ENCODE results near the gene C4orf54. TPM values are rescaled to one million over a fixed set of nuclear protein-coding genes. Genes with fewer than 3 reads are reported as not detected.

The C4orf54 gene
- total and polyA plus RNA-seq, 2 of the 8 experiments (the other 6 are each of a cell fraction or from before 2014, with no cell fraction given): not detected

GRCh38 chr4:99664716-99665115, 7.1 kb upstream of the C4orf54 start:
- no peak overlapping the region for H2AK5ac ChIP-seq (ENCODE audit: low read depth, low read length)
- H3K4me3 ChIP-seq (ENCODE audit: extremely low read depth in 1 of 4, insufficient read depth in 2 of 4, low read depth in 3 of 4, low read length in 4 of 4): no peak overlapping the region
- POLR2A ChIA-PET (ENCODE audit: partially characterized antibody): no interaction called here
- H3K23ac ChIP-seq (ENCODE audit: insufficient read length): no peak overlapping the region
- no peak overlapping the region for H3K4me2 ChIP-seq (ENCODE audit: insufficient read depth in 1 of 2, low read depth in 2 of 2, low read length in 2 of 2)
- no peak for FAIRE-seq
- H3K18ac ChIP-seq (ENCODE audit: extremely low read depth, low read length): no peak overlapping the region
- no peak overlapping the region for H3K9ac ChIP-seq (replicated peaks in 1 of 4; ENCODE audit: extremely low read depth in 1 of 4, low read depth in 3 of 4, low read length in 3 of 4)
- no peak overlapping the region for H2AFZ ChIP-seq (ENCODE audit: low read length)
- CTCF ChIA-PET (ENCODE audit: partially characterized antibody): interaction anchor here (0.6 kb wide), 1 partner anchor 147 kb away, joined by 3 read pairs; no protein-coding TSS in a partner anchor
- no peak overlapping the region for H3K27ac ChIP-seq (ENCODE audit: low read depth, low read length)
- no peak overlapping the region for H2BK120ac ChIP-seq (replicated peaks; ENCODE audit: low read depth, low read length)
- H3K79me1 ChIP-seq (ENCODE audit: low read depth, low read length): no peaks in the 10 kb centered on the region
- H3K14ac ChIP-seq (ENCODE audit: insufficient read length): no peak overlapping the region
- H3K27me3 ChIP-seq (replicated peaks in 1 of 4; ENCODE audit: control insufficient read depth in 3 of 4, extremely low read depth in 1 of 4, insufficient read depth in 3 of 4, low read length in 3 of 4): no peaks in the 10 kb centered on the region
- H2BK5ac ChIP-seq (ENCODE audit: low read depth, low read length): no peak overlapping the region
- DNase-seq (ENCODE audit: low read depth in 1 of 2, low spot score in 2 of 2): no peak
- H2BK12ac ChIP-seq (ENCODE audit: low read depth, low read length): no peak overlapping the region
- H3K36me3 ChIP-seq (ENCODE audit: control insufficient read depth in 2 of 4, insufficient read depth in 4 of 4, low read length in 3 of 4): no peaks in the 10 kb centered on the region
- no peaks in the 10 kb centered on the region for H3K79me2 ChIP-seq (ENCODE audit: control insufficient read depth in 1 of 2, insufficient read depth in 2 of 2, low read length in 2 of 2)
- no peak overlapping the region for H4K8ac ChIP-seq (ENCODE audit: extremely low read depth, insufficient read depth, low read length)
- H2BK20ac ChIP-seq (ENCODE audit: low read length): no peak overlapping the region
- H2BK15ac ChIP-seq (ENCODE audit: low read length): no peak overlapping the region
- H3K4me1 ChIP-seq (replicated peaks in 1 of 4; ENCODE audit: control insufficient read depth in 3 of 4, insufficient read depth in 4 of 4, low read length in 3 of 4): 0 out of 7 replicates have a peak, but pooled peaks cover 0 to 2% (median 0%) of the 10 kb centered on the region in 4 experiments
- H3K23me2 ChIP-seq (ENCODE audit: low read depth, low read length): no peaks in the 10 kb centered on the region
- H3K56ac ChIP-seq (replicated peaks; ENCODE audit: insufficient read length, low read depth, low read length): no peak overlapping the region
- H4K5ac ChIP-seq (ENCODE audit: insufficient read length, low read depth, low read length): no peak overlapping the region
- TF ChIP-seq NRF1 (IDR thresholded peaks at IDR 0.05; ENCODE audit: low read depth, low read length) (no peak), MAFK (IDR thresholded peaks at IDR 0.05; ENCODE audit: low read depth, low read length) (no peak), HDAC2 (IDR thresholded peaks at IDR 0.05; ENCODE audit: borderline replicate concordance in 1 of 2, low read depth in 2 of 2, low read length in 2 of 2) (no peak), CREB1 (IDR thresholded peaks at IDR 0.05) (no peak)
- H4K20me1 ChIP-seq (replicated peaks in 1 of 2; ENCODE audit: control insufficient read depth in 1 of 2, insufficient read depth in 2 of 2, low read length in 2 of 2): no peaks in the 10 kb centered on the region
- no peaks in the 10 kb centered on the region for H3K9me3 ChIP-seq (ENCODE audit: insufficient read depth in 2 of 2, low read depth in 1 of 2, low read length in 1 of 2)
- no peak overlapping the region for H4K91ac ChIP-seq (replicated peaks; ENCODE audit: insufficient read length, low read length)
- H3K4ac ChIP-seq (replicated peaks; ENCODE audit: insufficient read length, low read depth, low read length): no peak overlapping the region
